ENCODE data around the gene TMEM33.

TMEM33 gene

DNA sequence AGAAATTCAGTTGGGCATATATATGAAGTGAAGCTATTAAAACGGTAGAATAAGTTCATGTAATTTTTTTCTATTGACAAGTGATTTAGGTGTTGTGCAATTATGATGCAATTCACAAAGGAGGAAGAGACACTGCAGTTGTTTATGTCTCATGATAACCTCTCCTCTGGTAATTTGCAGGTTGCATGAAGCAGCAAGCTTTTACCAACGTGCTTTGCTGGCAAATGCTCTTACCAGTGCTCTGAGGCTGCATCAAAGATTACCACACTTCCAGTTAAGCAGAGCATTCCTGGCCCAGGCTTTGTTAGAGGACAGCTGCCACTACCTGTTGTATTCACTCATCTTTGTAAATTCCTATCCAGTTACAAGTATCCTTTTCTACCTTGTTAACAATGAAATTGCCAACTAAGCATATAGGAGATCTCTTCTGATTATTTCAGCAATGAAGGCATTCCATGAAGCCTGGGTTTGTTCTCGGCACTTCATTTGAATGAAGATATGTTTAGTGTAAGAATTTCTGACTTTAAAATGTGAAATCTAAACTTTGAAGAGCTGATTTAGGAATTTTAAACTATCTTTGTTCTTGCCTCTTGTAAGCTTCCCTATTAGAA, 3.9 kb downstream of the TMEM33 start:
- DNase-seq (ENCODE audit: low spot score), result no peak

DNA sequence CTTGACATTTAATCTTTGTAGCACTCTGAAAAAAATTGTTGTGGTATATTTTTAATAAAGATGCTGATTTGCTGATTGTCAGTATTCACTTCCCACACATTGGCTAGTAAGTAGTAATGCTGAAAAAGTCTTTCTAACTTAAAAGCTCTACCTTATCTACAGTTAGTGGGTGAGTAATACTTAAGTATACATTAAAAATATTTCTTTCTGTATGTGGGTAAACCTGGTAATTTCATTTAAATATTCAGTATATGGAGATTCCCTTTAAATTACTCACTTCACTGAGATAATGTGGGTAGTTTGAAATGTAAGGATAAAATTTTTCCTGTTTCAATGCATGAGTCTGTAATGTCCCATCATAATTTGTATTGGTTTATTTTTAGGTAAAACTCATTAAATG, 5.6 kb downstream of the TMEM33 start:
- no peak for DNase-seq (ENCODE audit: low spot score)

DNA sequence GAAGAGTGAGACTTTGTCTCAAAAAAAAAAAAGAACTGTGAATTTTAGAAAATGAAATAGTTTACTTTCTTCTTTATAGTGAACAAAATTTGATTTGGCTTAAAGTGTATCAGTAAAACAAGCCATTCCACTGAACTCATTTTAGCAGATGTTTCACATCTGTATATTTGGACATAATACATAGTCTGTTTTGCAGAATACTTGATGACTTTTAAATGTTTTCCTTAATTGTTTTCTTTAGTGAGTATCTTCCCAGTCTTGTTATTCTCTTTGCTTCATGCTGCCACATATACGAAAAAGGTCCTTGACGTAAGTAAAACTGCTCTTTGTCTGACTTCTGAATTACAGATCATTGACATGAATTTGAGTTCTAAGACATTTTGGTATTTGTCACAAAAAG, 8.3 kb downstream of the TMEM33 start:
- no peak for DNase-seq (ENCODE audit: low spot score)

DNA sequence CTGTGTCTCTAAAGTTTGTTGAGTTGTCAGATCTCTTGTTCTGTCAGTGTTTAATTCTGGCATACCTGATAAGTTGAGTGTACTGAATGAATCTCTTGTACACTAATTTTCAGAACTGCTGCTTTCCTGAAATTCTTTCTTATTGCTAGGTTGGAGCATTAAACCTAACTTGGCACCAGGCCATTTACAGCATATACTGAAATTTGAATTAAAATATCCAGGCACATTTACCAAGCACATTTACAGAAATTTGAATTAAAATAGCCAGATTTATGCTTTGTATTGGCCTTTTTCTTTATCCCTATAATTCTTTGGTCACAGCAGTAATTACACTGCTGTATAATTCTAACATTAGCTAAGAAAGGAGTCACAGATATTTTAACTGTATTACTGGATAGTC, 8.9 kb downstream of the TMEM33 start:
- DNase-seq (ENCODE audit: low spot score), result no peak

DNA sequence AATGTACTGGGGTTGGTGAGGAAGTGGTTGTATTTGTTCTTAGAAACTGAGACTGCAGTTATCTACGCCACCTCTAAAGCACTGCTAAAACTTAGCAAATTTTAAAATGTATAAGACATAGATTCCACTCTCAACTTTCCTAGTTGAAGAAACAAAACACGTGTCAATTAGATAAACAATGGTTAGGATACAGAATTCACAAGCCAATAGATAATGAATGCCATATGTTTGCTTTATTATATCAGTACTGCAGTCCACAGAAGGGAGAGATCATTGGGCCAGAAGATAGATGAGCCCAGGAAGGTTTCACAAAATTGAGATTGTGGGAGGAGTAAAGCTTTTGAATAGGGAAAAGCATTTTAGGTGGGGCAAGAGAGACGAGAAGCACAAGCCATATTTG, 14.3 kb downstream of the TMEM33 start:
- DNase-seq (ENCODE audit: low spot score), result no peak

DNA sequence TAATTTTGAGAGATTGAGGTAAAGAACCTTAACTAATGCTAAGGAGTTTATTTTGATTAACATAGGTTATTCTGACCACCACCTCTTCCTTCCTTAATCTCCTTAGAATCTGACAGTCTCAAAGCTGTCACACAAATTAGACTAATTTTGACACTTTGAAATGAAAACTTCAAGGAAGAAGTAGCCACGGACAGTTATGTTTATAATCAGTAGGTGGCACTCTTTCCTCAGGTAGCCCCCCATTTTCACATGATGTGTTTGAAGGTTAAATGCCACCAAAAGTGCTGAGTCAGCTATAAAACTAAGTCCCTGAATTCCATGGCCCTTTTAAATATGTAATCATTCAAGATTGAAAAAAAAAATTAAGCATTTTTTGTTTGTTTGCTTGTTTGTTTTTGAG, 22.4 kb downstream of the TMEM33 start:
- DNase-seq (ENCODE audit: low spot score), result no peak

DNA sequence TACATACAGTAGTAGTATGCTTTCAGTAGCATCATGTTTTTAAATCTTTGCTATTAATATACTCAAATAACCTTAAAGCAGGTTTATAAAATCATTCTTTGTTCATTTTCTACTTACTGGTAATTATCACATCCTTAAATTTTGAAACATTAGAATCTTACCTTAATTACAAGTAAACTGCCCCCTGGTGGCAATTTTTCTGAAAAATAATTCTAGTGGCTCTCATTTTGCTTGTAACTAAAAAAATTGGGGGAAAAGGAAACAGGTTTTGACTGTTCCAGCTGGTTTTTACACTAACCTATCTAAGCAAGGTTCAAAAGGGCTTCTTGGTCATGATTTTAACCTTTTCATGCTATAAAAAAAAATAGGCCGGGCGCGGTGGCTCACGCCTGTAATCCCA, 27.9 kb downstream of the TMEM33 start:
- DNase-seq (ENCODE audit: low spot score), result no peak

DNA sequence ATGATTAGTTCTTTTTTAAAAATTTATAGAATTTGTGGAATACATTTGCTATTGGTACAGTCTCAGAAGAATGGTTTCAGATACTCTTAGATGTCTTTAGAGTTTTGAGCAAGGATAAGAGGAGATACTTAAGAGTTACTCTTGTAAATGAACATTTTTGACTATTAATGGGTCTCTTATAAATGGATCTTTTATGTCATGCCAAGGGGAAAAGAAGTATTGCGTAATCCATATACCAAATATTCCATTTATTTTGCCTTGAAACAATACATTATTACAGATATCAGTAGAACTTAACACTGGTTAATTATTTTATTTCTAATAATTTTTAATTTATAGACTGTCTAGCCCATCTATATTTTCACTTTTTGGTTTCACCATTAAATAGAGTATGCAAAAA, 29.2 kb downstream of the TMEM33 start:
- no peak for DNase-seq (ENCODE audit: low spot score)

DNA sequence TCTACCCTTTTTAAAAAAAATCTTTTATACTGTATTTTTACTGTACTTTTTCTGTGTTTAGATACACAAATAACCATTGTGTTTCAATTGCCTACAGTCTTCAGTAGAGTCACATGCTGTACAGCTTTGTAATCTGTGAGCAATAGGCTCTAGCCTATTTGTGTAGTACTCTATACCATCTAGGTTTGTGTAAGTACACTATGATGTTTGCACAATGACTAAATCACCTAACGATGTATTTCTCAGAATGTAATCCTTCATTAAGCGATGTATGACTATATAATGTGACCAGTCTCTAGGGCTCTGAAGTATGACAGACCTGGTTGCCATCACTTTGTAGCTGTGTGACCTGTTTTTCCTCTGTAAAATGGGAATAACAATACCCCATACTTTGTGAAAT, 32.2 kb downstream of the TMEM33 start:
- DNase-seq (ENCODE audit: low spot score), result no peak

DNA sequence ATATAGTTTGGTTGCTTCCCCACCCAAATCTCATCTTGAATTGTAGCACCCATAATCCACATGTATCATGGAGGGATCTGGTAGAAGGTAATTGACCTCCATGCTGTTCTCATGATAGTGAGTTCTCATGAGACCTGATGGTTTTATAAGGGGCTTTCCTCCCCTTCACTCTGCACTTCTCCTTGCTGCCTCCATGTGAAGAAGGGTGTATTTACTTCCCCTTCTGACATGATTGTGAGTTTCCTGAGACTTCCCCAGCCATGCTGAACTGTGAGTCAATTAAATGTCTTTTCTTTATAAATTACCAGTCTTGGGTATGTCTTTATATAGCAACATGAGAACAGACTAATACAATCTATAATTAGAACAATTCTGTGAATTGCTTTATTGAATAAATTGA, 34.4 kb downstream of the TMEM33 start:
- no peak for DNase-seq (ENCODE audit: low spot score)

DNA sequence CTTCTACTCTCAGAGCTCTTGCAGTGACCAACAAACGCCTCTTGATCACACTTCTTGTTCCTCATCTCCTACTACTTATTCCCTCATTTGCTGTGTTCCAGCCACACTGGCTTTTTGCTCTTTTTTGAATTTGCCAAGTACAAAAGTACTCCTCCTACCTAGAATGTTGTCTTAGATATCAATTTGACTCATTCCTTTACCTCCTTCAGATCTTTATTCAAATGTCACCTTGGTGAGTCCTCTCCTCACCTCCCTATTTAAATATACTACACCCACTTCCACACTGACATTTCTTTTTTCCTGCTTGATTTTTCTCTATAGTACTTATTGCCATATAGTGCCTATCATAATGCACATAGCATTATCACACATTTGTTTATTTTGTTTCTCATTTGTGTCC, 40.1 kb downstream of the TMEM33 start:
- DNase-seq (ENCODE audit: low spot score), result no peak

DNA sequence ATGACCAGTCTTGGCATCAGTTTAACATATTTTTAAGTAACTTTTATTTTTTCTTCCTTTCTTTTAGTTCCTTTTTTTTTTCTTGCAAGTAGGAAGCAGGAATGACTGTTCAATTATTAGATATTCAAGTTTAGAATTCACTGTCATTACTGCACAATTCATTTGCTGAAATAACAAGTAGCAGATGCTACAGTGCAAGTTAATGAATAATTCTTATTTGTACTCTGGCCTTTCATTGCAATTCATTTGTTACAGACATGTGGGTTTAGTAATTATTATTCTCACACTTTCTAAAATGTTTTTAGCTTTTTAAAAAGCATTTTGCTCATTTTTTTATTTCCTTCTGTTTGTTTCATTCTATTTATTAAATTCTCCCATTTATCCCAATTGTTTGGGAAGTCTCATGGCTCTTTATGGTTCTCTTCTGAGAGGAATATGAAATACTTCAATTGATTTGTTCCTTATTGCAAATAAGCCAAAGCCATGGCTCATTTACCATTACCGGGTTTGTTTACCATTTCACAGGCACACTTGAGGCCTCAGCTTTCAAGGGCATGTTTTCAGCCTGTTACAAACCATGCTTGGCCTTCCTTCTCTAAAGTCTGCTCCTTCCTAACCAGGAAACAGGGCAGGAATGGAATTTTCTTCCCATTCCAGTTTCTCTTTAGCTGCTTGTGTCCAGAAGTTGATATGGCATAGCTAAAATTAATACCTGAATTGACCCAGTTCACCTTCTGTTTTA, 41.7 kb downstream of the TMEM33 start:
- no peak for DNase-seq (ENCODE audit: low spot score)

DNA sequence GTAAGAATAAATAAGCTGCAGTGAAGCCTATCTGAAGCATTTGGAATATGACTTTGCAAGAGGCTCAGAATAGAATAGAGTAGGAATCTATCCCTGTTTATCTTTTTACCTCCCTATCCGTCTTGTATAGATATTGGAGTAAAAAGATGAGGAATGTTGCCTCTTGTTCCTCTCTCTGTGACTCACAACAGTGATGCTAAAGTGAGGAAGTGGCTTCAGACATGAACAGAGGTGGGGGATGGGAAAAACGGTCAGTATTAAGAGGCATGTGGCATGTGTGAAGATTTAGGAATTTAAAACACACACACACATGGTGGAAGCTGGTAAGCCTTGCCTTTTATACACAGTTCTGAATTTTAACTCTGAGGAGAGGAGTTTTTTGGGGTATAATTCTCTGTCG, 42.5 kb downstream of the TMEM33 start:
- no peak for DNase-seq (ENCODE audit: low spot score)

DNA sequence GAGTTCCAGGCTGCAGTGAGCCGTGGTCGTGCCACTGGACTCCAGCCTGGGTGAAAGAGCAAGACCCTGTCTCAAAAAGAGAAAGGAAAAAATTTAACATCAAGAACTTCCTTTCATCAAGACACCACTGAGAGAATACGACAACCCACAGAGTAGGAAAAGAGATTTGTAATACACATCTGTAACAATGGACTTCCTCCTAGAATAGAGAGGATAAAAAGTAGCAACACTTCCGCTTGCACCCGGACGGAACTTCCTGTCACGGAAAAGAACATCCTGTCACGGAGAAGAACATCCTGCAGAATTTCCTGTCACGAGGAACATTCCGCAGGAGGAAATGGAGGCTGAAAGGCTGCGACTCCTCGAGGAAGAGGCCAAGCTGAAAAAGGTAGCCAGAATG, 46.2 kb downstream of the TMEM33 start, which contains the start of gene DCAF4L1:
TSS of gene DCAF4L1 (plus strand) at position 301 of the 400 bp plus-strand sequence. CDS start at position 338, 37 bp downstream.
- DNase-seq (ENCODE audit: low spot score), result no peak

DNA sequence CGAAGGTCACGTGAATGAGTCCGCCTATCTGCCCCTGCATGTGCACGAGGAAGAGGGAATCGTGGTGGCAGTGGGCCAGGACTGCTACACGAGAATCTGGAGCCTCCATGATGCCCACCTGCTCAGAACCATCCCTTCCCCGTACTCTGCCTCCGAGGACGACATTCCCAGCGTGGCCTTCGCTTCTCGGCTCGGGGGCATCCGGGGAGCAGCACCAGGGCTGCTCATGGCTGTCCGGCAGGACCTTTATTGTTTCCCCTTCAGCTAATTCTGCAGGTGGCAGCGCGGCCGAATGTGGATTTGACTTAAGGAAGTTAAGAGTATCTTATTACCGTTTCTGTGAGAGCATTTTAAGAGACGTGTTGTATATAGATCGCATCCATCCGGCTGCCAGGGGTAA, 47.5 kb downstream of the TMEM33 start:
- no peak for DNase-seq (ENCODE audit: low spot score)

DNA sequence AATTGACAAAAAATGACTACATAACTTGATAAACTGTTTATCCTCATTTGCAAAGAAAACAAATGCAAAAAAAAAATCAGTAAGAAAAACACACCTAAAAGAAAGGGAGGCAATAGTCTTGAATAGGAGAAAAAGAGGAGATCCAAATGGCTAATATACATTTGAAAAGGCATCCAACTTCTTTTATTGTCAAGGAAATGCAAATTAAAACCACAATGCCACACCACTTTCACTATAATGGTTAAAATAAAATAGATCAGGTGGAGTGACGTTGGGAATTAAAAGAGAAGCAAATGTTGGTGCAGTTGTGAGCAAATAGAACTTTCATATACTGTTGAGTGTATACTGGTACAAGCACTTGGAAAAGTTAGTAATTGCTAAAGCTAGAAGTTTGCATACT, 49.9 kb downstream of the TMEM33 start:
- DNase-seq (ENCODE audit: low spot score), result no peak

DNA sequence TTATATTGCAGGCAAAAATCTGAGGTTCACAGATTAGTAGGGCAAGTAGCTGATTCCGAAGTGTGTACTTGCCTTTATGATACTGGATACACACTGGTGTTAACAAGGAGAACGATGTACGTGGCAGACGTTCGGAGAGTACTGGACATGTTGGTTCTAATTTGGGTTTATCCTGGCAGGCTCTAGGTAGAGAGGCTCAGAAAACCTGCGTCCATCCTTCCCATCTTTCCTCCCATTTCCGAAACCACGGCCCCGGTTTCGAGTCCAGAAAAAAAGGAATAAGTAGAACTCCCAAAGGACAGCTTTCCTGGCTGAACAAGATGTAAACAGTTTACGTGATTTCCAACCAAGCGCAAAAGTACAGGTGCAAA, 54.8 kb downstream of the TMEM33 start:
- DNase-seq (ENCODE audit: low spot score), result no peak

DNA sequence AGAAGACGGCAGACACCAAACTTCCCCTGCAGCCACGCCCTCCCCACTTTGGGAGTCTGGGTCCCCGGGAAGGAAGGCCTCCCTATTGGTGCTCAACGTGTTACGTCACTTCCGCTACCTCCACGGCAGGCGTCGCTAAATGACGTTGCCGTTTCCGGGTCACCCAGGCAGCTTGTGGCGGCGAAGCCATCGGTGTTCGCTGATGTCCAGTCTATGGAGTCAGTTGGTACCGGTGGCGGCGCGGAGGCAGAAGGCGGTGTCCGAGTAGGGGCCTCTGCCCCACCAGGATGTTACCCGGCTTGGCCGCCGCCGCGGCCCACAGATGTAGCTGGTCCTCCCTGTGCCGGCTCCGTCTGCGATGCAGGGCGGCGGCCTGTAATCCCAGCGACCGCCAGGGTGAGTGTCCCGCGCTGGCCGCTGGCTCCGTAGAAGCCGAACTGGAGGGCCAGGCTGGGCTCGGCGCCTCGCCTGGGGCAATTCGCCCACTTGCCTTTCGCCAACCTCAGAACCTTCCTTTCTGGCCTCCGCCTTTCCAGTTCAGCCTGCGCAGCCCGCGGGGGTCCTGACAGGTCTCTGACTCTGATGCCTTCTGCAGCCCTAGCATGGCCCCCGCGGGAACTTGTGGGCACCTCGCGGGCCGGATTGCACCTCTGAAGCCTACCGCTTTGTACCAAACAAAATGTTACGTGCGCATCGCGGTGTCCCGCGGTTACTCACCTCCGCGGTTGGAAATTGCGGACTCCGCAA, 55.3 kb downstream of the TMEM33 start, which contains the start of gene SLC30A9:
TSS of gene SLC30A9 (plus strand) at position 166 of the 747 bp plus-strand sequence. CDS start at position 288, 122 bp downstream.
- peak; percentile 92 for DNase-seq (ENCODE audit: low spot score)

DNA sequence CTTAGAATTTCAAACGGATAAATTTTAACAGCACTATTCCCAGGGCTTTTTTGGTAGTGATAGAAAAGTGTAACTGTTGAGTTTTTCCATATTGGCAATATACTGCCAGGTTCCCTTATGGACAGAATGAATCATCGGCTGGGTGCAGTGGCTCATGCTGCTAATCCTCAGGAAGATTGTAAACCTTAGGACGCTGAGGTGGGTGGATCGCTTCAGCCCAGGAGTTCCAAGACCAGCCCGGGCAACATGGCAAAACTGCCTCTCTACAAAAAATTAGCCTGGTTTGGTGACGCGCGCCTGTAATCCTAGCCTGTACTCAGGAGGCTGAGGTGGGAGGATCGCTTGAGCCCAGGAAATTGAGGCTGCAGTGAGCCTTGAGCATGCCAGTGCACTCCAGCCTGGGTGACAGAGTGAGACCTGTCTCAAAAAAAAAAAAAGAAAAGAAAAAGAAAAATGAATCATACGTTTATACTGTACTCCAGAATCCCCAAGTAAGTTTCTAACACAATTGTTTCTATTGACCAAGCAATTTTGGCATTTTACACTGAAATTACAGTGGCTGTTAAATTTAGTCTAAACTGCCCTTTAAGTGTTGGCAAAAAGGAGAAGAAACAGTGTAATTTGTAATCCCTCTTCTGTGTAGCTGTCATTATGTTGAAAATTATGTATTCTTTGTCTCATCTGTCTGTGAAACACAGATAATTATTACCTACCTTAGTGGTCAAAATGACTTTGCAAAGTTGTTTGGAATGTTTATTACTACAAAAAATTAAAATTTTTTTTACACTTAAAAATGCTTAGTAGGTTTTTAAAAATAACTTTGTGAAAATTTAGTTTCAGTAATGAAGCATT, 56.9 kb downstream of the TMEM33 start:
- DNase-seq (ENCODE audit: low spot score), result no peak

DNA sequence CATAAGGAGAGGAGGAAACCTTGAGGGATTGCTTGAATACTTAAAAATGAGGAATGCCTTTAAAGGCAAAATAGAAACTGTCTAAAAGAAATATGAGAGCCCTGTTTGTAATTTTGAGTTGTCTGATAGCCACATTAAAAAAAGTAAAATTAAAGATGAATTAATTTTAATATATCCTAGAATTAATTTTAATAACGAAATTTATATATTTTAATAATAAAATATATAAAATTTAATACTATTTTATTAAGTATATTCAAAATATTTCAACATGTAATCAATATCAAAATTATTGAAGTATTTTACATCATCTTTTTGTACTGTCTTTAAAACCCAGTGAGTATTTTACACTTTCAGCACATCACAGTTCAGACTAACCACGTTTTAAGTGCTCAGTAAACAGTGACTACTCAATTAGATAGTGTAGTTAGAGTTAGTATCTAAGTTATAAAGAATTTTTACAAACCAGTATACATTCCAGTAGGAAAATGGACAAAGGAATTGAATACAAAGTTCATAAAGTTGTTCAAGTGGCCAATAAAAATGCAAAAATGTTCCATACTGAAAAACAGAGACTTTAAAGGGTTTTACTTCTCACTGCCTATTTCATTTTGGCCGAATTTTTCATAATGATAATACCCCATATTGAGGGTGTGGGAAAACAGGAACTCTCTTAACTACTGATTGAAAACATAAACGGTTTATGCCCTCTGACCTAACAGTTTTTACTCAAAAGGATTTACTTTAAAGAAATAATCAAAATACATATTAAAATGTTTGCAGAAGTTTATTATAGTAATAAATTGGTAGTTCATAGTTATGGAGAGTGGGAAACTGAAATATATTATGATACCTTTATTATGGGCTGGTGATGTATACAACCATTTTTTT, 58.0 kb downstream of the TMEM33 start:
- DNase-seq (ENCODE audit: low spot score), result no peak

DNA sequence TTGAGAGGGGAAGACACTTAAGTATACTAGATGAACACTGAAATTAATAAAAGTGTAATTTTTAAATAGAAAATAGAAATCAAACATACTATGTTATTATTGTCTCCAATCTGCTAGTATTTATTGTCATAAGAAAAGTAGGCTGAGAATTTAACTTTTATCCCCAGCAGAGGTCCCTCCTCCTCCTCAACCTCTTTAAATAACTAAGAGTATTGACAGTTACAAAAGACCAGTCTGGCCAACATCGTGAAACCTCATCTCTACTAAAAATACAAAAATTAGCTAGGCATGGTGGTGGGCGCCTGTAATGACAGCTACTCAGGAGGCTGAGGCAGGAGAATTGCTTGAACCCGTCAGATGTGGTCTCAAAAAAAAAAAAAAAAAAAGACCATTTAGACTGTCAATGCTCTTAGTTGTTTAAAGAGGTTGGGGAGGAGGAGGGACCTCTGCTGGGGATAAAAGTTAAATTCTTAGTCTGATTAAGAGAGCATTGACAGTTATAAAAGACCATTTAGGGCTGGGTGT, 59.3 kb downstream of the TMEM33 start:
- DNase-seq (ENCODE audit: low spot score), result no peak
